C4-2B (cell line): ENCODE data around the gene PPP1R12B.
"Not testable (repeated sequence)": the region's sequence is repeated elsewhere in the genome, so short reads cannot be mapped to it uniquely, and the experiment has no call there.

Experiments
- H3K27ac ChIP-seq: fragments of 450-650 bp; 2 replicates; pipeline ENCODE4 v1.5.1; 2017
- CTCF ChIP-seq: fragments of 450-650 bp; conservative IDR thresholded peaks from 2 replicates; pipeline ENCODE4 v1.5.1; 2017; ENCODE audit warnings: mild to moderate bottlenecking
- ZFX ChIP-seq: fragments of 450-650 bp; IDR thresholded peaks from 2 replicates; pipeline ENCODE4 v1.6.1; 2017

PPP1R12B gene

GRCh38 chr1:202349206-202349928, 868 bp downstream of the PPP1R12B start:
- no peak for TF ChIP-seq ZFX
- TF ChIP-seq CTCF, result no peak

GRCh38 chr1:202351725-202352124, 3.2 kb downstream of the PPP1R12B start:
- TF ChIP-seq ZFX, result no peak
- no peak for TF ChIP-seq CTCF
- H3K27ac ChIP-seq, result no peak overlapping the region

More at GRCh38 chr1:202349206-202349928, 868 bp downstream of the PPP1R12B start:
- H3K27ac ChIP-seq, result peak overlapping the region; percentile 81

GRCh38 chr1:202352583-202353197, 4.2 kb downstream of the PPP1R12B start:
- H3K27ac ChIP-seq, result not testable (repeated sequence)

- H3K27ac ChIP-seq, result no peak overlapping the region
- TF ChIP-seq ZFX, result no peak
- TF ChIP-seq CTCF, result no peak
Measured at GRCh38 chr1:202355944-202356553, 7.5 kb downstream of the PPP1R12B start.

GRCh38 chr1:202357506-202357905, 9.0 kb downstream of the PPP1R12B start:
- no peak for TF ChIP-seq ZFX
- TF ChIP-seq CTCF, result no peak
- H3K27ac ChIP-seq, result no peak overlapping the region

GRCh38 chr1:202361224-202361623, 12.7 kb downstream of the PPP1R12B start:
- no peak for TF ChIP-seq ZFX
- no peak for TF ChIP-seq CTCF
- H3K27ac ChIP-seq, result no peak overlapping the region

GRCh38 chr1:202361701-202362100, 13.2 kb downstream of the PPP1R12B start:
- no peak for TF ChIP-seq CTCF
- no peak for TF ChIP-seq ZFX
- H3K27ac ChIP-seq, result no peak overlapping the region
